RPMI8226 (cell line): Measurements from ENCODE around the gene CD300E.
"Not testable (repeated sequence)": the region's sequence is repeated elsewhere in the genome, so short reads cannot be mapped to it uniquely, and the experiment has no call there.

ENCODE experiments used
- DNase-seq: peaks from one replicate; pipeline ENCODE4 v3.0.0-alpha.2; 2015

Gene CD300E

DNA sequence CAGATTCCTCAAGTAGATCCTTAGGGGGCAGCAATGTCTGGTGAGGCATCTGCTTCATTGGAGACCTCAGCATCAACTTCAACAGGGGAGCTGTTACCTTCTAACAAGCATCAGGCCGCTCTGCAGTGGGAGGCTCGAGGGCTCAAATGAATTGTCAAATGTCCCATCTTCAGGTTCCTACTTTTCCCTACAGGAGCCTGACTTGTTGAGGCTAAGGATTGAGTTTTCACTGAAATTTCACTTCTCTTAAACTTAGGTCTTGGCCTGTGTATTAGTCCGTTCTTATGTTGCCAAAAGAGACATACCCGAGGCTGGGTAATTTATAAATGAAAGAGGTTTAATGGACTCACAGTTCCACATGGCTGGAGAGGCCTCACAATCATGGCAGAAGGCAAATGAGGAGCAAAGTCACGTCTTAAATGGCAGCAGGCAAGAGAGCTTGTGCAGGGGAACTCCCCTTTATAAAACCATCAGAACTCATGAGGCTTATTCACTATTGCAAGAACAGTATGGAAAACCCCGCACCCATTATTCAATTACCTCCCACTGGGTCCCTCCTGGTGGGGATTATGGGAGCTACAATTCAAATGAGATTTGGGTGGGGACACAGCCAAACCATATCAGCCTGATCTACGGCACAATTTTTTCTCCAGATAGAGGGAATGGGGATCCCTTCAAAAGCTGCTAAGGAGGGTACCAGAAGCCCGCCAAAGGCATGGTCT is 26.3 kb downstream of the CD300E start:
- DNase-seq, result no peak

DNA sequence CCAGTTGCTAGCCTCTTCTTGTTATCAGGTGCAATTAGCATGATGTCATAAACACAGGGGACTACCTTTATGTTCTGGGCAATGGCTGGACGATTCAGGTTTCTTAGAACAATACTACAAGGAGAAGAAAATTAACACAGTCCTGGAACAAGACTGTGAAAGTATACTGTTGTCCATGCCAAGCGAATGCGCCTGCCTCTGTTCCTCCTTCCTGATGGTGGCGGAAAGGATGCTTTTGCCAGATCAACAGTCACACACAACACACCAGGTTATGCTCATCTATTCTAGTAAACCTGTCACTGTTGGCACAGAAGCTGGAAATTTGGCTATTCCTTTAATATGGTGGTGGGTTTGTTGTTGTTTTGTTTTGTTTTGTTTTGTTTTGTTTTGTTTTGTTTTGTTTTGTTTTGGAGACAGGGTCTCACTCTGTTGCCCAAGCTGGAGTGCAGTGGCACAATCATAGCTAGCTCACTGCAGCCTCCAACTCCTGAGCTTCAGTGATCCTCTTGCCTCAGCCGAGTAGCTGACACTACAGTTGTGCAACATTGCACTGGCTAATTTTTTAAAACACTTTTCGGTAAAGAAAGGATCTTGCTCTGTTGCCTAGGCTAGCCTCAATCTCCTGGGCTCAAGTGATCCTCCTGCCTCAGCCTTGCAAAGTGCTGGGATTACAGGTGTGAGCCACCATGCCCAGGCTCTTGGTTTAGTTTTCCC is 28.3 kb downstream of the CD300E start:
- DNase-seq, result no peak

DNA sequence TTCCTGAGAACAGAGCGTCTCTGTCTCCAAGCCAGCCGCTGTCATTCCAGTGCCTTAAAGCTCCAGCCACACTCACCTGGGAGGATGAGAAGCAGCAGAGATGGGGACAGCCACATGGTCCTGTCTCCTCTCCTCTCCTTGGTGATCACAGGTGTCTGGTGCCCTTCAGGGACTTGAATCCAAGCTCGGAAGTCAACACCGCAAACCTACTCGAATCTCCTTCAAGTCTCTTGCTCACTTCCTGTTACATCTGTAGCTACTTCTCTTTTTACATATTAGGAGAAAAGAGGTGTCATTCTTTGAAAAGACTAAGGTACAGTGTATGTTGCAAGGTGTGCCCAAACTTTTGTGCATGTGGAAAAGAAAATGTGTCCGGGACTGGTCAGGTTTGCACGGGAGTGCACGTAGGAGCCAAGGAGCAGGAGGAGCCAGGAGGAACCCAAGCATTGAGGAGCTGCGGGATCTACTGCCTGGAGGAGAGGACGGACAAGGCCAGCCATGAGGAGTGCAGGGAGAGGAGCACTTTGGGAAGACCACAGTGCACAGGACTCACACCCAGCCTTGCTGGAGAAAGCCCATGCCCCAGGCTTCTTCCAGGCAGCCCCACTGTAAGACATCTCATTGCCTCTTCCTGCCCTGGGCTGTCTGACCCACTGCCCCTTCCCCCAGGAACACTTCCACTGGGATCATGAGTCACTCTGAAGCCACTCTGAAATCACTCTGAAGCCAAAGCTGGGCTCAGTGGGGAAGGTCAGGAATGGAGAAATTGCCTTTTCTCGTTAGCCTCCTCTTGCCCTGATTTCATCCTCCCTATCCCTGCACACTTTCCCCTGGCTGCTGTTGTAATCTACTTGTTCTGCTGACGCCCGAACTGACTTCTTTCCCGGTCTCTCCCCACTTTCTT is 31.2 kb downstream of the CD300E start, which contains the start of gene CD300LD:
TSS of gene CD300LD (minus strand) at position 197 of the 904 bp plus-strand sequence. CDS start at position 116, 81 bp downstream.
- DNase-seq, result peak; percentile 79

DNA sequence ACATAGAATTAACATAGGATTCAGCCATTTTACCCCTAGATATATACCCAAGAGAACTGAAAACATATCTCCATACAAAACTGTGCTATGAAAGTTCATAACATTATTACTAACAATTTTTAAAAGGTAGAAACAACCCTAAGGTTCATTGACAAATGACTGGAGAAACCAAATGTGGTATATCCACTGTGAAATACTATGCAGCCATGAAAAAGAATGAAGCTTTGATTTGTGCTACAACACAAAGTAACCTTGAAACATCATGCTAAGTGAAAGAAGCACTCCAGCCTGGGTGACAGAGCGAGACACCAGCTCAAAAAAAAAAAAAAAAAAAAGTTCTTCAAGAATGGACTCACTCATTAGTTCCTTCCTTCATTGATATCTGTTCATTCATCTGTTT is 32.0 kb downstream of the CD300E start:
- no peak for DNase-seq

GRCh38 chr17:74585711-74586110 is 37.8 kb downstream of the CD300E start:
- DNase-seq, result no peak

DNA sequence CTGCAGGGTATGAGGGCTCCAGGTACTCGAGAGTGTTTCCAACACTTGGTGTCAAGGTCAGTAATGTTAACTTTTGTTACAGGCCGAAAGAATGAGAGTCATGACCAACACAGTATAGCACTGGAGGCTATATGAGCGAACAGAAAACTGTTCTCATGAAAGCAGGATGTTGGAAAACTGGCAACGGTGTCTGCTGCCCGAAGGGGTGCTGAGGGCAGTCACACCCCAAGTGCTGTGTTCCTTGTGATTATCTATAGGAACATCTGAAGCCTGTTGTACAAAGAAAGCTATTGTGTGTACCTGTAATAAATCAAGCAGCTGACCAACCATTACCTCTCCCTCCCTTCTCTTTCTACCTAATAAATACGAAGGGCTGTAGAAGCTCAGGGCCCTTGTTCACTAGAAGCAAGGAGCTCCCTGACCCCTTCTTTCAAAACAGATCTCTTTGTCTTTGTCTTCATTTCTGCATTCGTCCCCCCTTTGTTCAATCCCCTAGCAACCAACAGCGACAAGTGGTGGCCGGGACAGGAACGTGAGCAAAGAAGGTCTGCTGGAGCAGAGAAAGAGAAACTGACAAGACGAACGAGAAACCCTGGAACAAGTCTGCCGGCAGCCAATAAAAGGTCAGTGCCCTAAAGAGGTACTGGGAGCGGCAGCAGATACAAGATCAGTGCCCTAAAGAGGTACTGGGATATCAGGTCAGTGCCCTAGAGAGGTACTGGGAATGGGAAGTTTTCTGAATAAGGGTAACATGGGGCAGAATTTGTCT is 39.1 kb downstream of the CD300E start:
- DNase-seq, result no peak

DNA sequence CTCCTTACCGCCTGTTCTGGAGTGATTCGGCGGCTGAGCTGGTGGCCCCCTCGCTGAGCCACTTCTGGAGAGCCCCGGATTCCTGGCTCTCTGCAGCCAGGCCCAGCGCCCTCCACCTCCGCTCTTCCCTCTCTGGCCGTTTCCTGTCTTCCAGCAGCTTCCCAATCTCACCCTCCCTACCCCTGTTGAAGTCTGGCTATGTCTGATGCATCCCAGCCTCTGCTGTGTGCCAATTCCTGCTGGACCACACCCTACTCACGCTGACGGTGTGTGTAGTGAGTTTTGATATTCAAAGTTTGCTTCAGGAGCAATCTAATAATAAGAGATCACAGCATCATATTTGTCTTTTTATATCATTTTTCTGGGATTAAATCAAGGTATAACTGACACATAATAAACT is 40.9 kb downstream of the CD300E start:
- no peak for DNase-seq

DNA sequence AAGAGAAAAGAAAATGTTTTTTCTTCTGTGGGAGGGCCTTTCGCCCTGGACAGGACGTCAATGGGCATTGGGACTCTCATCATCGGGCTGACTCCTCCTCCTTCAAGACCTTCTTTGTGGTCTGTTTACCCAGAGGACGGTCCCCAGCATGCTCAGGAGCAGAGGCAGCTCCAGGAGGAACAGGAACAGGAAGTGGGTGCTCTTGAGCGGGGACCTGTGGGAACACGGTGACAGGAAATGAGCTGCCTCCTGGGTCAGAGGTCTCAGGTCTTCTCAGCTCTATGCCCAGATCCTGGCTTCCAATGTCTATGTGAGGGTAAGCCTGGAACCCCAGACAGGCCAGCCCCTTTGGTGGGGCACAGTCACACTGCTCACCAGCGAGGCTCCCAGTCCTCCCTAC is 43.6 kb downstream of the CD300E start:
- no peak for DNase-seq

DNA sequence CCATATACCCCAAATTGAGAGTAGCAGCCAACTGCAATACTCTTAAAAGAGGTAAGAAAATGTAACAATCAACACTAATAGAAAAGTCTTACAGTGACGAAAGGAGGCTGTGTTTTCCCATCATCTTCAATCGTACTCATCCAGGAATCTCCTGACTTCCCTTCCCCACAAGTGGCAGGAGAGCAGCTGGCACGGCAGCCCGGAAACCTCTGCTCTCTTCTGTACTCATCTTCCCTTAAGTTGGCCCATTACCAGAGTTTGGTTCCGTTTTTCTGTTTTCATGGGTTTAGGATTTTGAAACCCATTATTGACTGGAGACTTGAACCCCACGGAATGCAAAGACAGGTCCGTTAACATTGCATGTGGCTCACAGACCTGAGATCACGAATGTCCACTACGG is 44.6 kb downstream of the CD300E start:
- DNase-seq, result no peak

GRCh38 chr17:74574489-74575142 is 48.9 kb downstream of the CD300E start:
- no peak for DNase-seq

DNA sequence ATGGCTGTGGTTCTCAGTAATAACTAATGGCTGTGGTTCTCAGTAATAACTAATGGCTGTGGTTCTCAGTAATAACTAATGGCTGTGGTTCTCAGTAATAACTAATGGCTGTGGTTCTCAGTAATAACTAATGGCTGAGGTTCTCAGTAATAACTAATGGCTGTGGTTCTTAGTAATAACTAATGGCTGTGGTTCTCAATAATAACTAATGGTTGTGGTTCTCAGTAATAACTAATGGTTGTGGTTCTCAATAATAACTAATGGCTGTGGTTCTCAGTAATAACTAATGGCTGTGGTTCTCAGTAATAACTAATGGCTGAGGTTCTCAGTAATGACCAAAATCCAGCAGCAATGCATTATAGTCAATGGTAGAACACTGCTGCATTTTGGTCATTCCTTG is 49.9 kb downstream of the CD300E start:
- not testable (repeated sequence) for DNase-seq

DNA sequence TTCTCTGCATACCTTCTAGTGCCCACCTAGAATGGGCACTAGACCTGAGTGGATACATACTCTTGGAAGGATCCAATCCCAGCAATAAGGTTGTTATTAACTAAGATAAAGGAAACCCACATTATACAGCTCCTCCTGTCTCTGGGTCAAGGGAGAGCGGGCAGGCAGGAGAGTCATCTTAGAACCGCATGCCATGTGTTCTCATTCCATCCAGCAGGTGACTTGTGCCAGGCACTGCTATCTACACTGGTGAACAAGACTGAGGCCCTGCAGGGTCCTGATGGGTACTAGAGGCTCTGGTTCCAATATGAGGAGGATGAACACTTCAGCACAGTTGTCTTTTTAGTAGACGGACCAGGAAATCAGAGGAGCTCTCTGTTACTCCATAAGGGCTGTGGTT is 50.4 kb downstream of the CD300E start:
- peak; percentile 30 for DNase-seq

DNA sequence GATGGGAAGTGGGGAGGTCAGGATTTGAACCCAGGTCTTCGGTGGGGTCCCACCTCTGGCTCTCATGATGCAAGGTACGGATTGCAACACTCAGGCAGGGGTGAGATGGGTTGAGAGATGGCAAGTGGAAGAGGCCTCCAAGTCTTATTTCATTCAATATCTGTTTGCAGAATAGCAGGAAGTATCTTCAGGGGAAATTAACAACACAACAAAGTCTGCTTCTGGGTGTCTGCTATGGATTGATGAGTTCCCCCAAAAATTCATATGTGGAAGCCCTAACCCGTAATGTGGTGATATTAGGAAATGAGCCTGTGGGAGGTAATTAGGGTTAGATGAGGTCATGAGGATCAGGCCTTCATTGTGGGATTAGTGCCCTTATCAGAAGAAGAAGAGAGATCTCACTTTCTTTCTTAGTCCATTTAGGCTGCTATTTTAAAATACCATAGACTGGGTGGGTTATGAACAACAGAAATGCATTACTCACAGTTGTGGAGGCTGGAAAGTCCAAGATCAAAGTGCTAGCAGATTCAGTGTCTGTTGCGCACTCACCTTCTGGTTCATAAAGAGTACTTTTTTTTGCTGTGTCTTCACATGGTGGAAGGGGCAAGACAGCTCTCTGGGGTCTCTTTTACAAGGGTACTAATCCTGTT is 51.8 kb downstream of the CD300E start:
- DNase-seq, result no peak

- DNase-seq, result peak; percentile 94
Observed at GRCh38 chr17:74569020-74570003, 54.2 kb downstream of the CD300E start.

DNA sequence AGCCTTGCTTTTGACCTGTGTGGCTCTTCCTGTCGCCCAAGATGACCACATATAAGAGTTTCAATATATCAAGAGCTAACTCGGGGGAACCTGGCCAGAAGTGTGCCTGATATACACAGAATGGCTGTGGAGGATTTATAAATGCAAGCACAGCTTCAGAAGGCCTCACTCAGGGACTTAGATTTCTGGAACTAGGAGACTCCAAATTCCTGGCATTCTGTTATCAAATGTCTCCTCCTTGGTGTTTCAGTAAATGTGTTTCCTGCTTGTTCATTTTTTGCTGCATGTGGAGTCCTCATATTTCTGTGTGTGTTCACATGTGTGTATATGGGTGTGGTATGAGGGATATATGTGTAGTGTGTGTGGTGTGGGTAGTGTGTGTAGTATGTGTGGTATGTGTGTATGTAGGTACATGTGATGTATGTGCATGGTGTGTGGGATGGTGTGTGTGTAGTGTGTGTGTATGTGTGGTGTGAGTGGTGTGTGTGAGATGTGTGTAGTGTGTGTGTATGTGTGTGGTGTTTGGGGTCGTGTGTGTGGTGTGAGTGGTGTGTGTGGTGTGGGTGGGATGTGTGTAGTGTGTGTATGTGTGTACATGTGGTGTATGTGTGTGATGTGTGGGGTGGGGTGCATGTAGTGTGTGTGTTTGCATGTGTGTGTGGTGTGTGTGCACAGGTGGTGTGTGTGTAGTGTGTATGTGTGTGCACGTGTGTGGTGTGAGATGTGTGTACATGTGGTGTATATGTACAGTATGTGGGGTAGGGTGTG is 55.2 kb downstream of the CD300E start:
- DNase-seq, result no peak

GRCh38 chr17:74567397-74567796 is 56.1 kb downstream of the CD300E start, which contains the start of gene CD300H:
Gene CD300H, minus strand, starts transcription at chr17:74567509.
- peak; percentile 43 for DNase-seq

GRCh38 chr17:74566132-74566753 is 57.3 kb downstream of the CD300E start:
- DNase-seq, result peak; percentile 62

- DNase-seq, result no peak
Observed at GRCh38 chr17:74565126-74565525, 58.4 kb downstream of the CD300E start.

- DNase-seq, result no peak
Observed at GRCh38 chr17:74563358-74563757, 60.2 kb downstream of the CD300E start.
